GM21526 (cell line): ENCODE measurements around the gene BBS2.

Experiments used
- ATAC-seq: cut with Tn5 transposase; IDR thresholded peaks from one replicate; pipeline ENCODE4 v1.9.1; 2021; ENCODE audit warnings: moderate library complexity; ENCODE audit not compliant: unreplicated experiment, low FRiP score

The BBS2 gene, protein sequence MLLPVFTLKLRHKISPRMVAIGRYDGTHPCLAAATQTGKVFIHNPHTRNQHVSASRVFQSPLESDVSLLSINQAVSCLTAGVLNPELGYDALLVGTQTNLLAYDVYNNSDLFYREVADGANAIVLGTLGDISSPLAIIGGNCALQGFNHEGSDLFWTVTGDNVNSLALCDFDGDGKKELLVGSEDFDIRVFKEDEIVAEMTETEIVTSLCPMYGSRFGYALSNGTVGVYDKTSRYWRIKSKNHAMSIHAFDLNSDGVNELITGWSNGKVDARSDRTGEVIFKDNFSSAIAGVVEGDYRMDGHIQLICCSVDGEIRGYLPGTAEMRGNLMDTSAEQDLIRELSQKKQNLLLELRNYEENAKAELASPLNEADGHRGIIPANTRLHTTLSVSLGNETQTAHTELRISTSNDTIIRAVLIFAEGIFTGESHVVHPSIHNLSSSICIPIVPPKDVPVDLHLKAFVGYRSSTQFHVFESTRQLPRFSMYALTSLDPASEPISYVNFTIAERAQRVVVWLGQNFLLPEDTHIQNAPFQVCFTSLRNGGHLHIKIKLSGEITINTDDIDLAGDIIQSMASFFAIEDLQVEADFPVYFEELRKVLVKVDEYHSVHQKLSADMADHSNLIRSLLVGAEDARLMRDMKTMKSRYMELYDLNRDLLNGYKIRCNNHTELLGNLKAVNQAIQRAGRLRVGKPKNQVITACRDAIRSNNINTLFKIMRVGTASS

GRCh38 chr16:56519459-56520250 is at the start of gene BBS2:
Gene BBS2, minus strand, starts transcription at chr16:56520024. Its CDS starts 162 bp downstream, at chr16:56519862.
- ATAC-seq = peak; percentile 86

- no peak for ATAC-seq
These were observed 45.1 kb upstream of the BBS2 start, which contains the start of gene MT4 for GRCh38 chr16:56564793-56565477. Gene MT4, plus strand, starts transcription at chr16:56565073. Its CDS starts 56 bp downstream, at chr16:56565129.

GRCh38 chr16:56561126-56561525 is 41.3 kb upstream of the BBS2 start:
- ATAC-seq = no peak

GRCh38 chr16:56560447-56560846 is 40.6 kb upstream of the BBS2 start:
- ATAC-seq = no peak

DNA sequence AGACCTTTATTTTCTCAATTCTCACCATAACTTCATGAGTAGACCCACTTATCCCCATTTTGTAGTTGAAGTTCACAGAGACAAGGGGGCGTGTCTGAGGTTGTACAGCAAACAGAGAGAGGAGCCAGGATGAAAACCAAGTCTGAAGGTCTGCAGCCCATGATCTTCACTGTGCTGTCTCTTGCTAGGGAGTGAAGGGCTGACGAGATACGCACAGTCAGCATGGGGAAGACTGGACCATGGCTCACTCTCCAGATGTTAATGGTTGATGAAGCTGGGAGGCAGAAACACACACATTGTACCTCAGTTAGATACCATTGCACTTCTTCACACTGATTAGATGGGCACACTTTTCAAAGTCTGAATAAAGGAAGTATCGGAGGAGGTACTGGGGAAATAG is 39.3 kb upstream of the BBS2 start:
- no peak for ATAC-seq

DNA sequence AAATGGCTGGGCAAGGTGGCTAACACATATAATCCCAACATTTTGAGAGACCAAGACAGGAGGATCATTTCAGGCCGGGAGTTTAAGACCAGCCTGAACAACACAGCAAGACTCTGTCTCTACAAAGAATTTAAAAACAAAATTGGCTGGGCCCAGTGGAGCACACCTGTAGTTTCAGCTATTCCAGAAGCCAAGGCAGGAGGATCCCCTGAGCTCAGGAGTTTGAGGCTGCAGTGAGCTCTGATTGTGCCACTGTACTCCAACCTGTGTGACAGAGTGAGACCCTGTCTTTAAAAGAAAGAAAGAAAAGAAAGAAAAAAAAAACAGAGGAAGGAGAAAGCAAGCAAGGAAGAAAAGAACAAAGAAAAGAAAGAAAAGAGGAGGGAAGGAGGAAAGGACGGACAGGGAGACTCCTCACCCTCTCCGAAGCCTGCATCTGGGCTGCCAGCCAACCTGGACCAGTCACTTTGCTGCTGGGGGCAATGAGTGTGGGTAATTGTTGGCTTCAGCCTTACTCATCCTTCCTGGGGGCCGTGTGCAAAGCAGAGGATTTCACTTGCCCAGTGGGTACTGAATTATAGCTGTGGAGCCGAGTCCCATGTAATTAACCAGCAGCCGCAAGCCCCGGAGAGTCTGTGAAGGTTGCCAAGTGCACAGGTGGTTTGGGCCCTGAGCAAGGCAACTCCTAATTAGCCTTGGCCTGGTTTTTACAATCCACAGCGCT is 38.4 kb upstream of the BBS2 start:
- ATAC-seq = no peak

GRCh38 chr16:56554441-56554840 is 34.6 kb upstream of the BBS2 start:
- ATAC-seq = no peak

DNA sequence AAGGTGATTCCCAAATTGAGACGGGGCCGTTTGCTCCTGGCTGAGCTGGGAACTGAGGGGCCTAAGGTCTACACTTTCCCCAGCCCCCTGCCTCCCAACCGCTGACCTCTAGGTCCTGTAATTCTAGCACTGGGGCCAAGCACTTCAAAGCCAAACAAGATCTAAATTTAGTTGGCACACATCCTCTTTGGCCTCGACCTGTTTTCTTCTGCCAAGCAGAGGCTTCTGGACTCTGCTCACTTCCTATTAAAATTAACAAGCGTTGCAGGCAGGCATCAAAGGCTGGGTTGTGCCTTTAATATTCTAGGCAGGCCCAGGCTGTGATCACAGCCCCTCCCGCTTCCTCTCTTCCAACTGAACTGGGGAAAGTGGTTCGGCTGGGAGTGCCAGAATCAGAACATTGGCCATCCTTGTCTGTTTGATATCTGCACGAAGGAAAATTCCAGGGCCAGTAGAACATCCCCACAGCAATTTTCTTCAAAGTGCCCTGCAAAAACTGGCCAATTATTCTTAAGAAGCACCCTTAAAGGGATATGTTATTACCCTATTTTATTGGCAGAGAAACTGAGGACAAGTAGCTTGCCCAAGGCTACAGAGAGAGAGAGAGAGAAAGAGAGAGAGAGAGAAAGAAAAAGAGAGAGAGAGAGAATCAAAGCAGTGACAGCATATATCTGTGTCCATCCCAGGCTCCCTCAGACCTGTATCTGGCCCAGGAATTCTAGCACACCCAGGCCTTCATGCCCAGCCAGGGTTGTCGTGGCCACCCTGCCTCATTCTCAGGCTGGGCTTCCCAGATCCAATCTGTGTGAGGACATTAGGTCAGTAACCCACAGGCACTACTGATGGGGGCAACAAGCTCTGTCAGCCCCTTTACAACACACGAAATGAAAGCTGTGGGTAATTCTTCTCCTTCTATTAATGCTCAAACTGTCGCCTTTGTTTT is 32.2 kb upstream of the BBS2 start:
- no peak for ATAC-seq

- no peak for ATAC-seq
These were observed 30.0 kb upstream of the BBS2 start for GRCh38 chr16:56549744-56550385.

- ATAC-seq = no peak
These were observed 29.3 kb upstream of the BBS2 start for GRCh38 chr16:56549161-56549560.

- ATAC-seq = no peak
These were observed 28.2 kb upstream of the BBS2 start for GRCh38 chr16:56547949-56548567.

DNA sequence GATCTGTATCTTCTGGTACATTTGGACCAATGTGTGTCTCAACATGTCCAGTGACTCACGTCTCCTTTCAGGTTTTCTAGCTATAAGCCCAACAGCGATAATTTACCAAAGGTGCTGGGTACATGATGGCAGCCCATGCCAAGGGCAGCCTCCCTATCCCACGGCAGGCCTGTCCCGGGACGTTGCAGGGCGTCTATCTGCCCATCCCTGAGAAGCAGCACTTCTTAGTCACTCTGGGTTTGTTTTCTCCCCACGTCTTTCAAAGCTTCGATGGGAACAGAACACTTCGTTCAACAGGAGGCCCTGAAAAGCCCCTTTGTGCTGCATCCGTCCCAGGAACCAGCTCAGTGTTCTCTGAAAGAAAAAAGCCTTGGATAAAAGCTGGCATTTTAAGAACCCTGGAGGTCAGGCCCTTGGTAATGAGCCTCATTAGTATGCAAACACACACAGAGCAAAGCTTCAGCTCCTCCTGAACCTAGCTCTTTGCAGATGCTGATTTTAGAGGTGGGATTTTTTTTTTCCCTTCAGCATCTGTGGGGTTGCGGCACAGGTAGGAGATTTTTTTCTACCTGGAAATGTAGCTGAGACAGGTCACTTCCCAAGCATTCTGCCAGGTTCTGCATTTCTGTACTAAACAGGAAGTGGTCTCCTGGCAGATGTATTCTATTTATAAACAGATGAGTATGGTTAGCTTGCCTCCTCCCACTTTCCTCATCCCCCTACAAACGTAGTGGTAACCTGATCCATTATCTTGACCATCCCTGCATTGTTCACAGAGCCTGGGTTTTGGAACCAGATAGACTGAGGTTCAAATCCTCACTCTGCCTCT is 27.5 kb upstream of the BBS2 start:
- ATAC-seq = no peak

DNA sequence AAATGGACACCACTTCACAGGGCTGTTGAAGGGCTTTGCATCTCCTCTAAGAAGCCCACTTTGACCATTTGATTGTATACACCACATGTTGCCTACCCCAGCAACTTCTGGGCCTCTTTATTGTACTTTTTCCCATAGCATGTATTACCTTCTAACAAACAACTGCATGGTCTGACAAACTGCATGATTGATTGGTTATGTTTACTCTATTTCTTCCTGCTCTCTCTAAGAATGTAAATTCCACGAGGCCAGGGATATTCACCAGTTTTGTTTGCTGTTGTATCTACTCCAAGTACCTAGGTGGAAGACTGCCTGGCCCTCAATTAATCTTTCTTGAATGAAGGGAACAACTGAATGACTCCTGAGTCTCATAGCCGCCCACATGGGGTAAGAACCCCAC is 22.2 kb upstream of the BBS2 start:
- no peak for ATAC-seq

DNA sequence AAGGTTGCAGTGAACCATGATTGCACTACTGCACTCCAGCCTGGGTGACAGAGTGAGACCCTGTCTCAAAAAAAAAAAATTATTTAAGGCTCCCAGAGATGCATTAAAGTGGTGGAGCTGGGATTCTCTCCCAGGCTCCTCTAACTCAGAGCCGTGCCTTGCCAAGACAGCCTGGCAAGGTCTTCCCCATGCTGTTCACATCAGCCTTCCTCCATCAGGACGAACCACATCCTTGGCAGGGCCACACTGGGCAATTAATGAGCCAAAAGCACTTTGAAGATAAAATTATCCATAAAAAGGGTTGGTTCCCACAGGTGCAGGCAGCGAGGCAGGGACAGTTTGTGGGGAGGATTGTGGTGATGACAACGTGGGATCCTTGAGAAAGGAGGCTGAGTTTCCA is 19.8 kb upstream of the BBS2 start:
- ATAC-seq = no peak

GRCh38 chr16:56538331-56538730 is 18.5 kb upstream of the BBS2 start:
- no peak for ATAC-seq

DNA sequence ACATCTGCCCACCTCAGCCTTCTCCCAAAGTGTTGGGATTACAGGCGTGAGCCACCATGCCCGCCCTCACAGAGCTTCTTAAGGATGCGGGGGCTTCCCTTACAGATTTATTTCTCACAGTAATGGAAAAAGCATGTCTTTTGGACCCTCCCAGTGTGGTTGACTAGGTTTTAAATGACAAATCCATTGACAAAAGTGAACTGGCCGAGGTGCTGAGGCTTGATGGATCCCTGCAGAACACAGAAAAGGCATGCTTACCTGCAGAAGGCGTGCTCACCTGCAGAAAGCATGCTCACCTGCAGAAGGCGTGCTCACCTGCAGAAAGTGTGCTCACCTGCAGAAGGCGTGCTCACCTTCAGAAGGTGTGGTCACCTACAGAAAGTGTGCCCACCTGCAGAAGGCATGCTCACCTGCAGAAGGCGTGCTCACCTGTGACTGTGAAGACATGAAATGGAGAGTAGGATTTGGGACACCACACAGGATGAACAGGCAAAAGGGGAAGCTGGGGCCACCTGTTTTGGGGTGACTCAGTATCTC is 15.1 kb upstream of the BBS2 start:
- ATAC-seq = no peak

DNA sequence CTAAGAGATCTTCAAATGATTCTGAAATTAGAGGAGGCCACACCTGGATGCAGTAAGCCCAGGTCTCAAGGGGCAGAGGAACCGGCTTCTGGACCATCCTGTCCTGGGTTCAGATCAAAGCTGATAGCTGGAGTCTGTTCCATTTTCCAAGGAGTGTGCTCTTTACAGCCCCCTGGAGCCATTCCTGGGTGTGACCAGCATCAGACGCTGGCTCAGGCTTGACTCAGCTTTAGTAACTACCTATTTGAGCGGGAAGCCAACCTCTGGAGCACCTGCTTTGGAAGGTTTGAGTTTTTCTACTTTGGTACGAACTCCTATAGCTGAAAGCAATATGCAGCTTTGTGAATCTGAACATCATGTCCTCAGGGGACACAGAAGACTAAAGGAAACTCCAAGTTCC is 12.9 kb upstream of the BBS2 start:
- no peak for ATAC-seq
